Left cardiac atrium (tissue), 4 donors: Measurements from ENCODE around the gene CUBN. TPM values are rescaled to one million over a fixed set of nuclear protein-coding genes. Genes with fewer than 3 reads are reported as not detected.

ENCODE experiments used
- ATAC-seq, 2 donors: fragments of 200-7000 bp; cut with Tn5 transposase; one replicate each; pipeline ENCODE4 v1.9.1; 2020; ENCODE audit warnings: mild to moderate bottlenecking in 2 of 2, moderate library complexity in 2 of 2
- DNase-seq: peaks from one replicate; pipeline ENCODE4 v3.0.0-alpha.2; 2020
- intact Hi-C, 2 donors: fragments of 100-400 bp; cut with DNase I; formaldehyde crosslinking; loops; one replicate each; pipeline versions ENCODE4 v1.14.1 to v1.15.1; 2022 to 2023
- total RNA-seq, 2 donors: library from RNA; stranded (reverse); fragmentation: NEBNext Ultra II Directional; extraction: Animal tissue kit (Norgen Biotek cat#: 25700); gene quantifications; one replicate each; pipeline ENCODE4 v1.2.1, GENCODE V29; 2021
- donor health status: DM: no; HTN: yes; CAD: no.
- donor health status: DM: no; HTN: yes; CAD: no; lungs with severe emphysema.
- donor health status: DM: yes; HTN: yes; CAD: no.
- donor health status: Dilated cardiomyopathy.

The CUBN gene
- total RNA-seq, 2 donors from 2014 or later, result 0.84 to 0.91 TPM

DNA sequence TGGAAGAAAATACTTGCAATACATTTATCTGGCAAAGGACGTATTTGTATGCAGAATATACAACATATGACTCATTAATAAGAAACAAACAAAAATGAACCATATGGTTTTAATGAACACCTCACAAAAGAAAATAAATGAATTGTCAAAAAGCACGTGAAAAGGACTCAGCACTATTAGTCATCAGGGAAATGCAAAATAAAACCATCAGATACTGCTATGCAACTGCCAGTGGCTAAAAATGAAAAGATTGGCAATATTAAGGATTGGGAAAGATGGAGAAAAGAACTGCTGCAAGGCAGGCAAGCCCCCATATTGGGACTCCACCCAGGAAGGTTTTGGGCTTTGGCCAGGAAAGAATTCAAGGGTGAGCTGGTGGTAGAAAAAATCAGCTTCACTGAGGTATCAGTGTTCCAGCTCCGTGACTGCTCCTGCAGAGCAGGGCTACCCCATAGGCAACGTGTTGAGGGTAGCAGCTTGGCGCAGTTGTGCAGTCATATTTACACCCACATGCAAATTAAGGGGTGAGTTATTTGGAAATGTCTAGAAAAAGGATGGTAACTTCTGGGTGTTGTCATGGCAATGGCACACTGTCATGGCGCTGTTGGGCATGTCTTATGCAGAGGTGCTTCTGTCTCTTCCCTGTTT is 72.7 kb downstream of the CUBN start:
- intact Hi-C loops, result no loop called here
- DNase-seq, result no peak
- no peak for ATAC-seq

DNA sequence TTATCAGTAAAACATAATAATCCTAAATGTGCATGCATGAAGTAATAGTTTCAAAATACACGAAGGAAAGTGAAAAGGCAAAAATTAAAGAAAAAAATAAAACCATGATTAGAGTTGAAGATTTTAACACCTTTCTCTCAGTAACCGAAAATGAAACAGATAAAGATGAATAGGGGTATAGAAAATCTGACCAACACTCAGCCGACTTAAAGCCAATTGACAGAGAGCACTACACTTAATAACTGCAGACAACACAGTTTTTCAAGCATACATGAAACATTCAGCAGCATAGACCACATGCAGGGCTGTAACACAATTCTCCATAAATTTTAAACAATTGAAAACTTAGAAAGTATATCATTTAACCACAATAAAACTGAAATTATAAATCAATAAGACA is 76.1 kb downstream of the CUBN start:
- DNase-seq, result no peak
- no peak for ATAC-seq
- intact Hi-C loops, result no loop called here

DNA sequence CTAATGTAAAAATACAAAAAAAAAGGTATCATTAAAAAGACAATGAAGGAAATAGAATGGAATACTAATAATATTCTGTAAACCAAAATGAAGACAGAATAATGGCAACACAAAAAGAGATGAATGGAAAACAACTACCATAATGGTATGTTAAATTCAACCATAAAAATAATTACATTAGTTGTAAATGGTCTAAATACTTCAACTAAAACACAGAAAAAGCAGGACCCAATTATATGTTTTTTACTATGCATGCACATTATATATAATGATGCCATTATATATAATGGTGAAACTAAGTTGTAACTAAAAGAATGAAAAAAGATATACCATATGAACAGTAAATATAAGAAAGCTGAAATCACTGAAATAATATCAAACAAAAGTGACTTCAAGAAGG is 76.5 kb downstream of the CUBN start:
- no peak for DNase-seq
- ATAC-seq, result no peak
- intact Hi-C loops, result no loop called here

DNA sequence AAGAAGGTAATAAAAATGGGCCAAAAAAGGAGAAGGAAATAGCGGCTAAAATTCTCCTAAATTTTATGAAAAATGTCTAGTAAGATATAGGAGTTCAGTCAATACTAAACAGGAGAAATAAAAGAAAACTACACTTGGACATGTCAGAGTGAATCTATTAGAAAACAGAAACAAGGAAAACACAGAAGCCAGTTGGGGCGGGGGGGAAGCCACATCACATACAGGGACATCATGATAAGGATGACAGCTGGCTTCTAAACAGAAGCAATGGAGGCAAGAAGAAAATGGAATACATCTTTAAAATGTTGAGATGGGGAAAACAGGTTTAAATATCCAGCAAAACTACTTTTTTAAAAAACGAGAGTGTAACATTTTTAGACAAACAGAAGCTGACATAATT is 77.8 kb downstream of the CUBN start:
- no peak for DNase-seq
- intact Hi-C loops, result no loop called here
- no peak for ATAC-seq

DNA sequence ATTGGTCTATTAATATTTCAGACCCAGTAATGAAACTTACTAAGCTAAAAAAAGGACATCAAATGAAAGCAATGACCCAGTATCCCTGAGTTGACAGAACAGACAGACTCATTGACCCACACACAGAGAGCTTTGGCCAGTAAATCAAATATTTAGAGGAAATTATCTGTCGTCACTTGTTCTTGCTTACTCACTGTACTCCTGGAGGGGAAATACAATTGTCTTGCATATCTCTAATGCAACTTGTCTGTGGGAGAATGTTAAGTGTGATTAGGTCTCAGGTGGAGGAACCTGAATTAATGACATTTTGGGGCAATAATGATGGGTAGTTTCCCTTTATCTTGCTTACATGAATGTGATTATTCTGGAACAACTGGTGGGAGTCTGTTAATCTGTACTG is 80.4 kb downstream of the CUBN start:
- no peak for ATAC-seq

DNA sequence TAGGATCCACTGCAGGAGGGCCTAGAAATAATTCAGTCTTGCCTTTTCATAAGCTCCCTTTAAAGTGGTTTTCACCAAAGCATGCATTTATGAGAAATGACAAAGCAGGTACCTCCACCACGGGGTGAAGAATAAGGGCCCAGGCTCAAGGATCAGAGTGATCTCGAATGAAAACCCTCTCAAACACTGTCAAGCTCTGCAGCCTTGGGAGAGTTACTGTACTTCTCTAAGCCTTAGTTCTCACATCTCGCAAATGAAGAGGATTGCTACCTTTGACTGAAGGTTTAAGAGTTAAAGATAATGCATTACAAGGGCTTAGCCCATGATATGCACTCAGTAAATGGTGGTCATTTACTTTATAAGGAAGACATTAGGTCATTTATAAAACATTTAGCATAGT is 81.7 kb downstream of the CUBN start:
- intact Hi-C loops, result no loop called here
- ATAC-seq (no peak), DNase-seq (no peak)

More for the DNA sequence above, 80.4 kb downstream of the CUBN start:
- intact Hi-C loops, result no loop called here
- no peak for DNase-seq

DNA sequence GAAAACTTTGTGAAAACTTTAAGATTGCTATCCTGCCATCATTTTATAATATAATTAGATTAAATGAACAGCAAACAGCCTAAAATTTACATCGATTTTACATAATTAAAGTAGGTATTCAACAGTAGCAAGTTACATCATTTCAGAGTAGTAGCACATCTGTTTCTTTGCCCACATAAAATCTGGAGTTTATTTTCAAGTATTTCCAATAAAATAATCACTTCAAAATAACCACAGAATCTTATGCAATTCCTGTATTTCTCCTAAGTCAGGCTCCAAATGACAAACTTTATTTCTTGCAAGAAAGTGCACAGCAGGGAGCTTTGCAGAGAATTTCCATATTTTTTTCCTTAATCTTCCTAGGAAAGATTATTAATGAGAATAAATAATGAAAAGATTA is 82.6 kb downstream of the CUBN start:
- ATAC-seq, result no peak
- intact Hi-C loops, result no loop called here
- DNase-seq, result no peak

DNA sequence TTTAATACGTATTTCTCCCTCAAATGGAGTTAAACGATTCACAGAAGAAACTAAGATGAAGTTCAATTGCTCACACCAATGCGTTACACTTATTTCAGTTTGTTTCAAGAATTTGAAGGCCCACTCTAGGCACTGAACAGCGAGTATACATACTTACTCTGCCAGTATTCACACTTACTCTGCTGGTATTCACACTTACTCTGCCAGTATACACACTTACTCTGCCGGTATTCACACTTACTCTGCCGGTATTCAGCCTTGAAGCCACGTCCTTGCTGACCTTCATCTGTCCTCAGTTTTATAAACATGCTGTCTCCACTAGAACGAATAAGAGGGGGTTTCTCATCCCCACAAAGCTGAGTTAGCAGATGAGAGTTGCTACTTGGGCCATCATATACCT is 86.0 kb downstream of the CUBN start:
- intact Hi-C loops, result no loop called here
- DNase-seq, result no peak
- no peak for ATAC-seq

DNA sequence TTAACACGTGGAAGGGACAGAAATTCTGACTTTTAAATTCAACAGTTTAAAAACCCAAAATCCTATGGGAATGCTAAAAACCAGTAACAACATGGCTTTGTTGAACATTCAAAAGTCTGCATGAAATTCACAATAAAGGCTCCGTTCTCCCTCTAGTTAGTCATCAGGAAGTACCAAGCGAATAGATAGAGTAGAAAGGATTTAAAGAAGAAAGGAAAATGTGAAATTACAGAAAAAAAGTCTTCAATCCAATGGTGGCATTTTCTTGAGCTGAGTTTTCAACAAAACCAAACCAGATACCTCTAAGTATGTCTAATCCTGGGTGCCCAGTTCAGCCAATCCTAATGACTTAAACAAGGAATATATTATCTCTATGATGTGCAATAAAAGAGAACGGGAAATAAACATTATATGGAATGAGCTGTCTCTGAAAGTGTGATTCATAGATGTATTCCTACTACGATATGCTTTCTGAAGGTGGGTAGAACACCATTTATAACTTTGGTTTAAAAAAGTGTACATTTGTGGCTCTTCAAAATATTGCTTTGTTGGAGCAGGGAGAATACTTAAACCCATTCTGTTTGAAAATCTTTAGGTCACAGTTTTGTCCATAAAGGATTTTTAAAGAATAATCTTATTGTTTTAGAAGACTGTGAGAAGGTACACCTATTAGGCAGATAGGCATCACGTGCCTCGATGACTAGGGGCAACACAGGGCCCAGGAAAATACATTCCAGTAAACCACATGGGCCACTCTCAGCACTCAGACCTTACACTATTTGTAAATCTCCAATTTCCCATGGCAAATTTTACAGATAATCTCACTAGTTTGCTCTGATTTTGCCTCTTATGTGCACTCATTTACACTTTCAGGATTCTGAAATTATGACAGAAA is 87.7 kb downstream of the CUBN start:
- ATAC-seq (no peak), DNase-seq (no peak)
- intact Hi-C loops, result no loop called here

DNA sequence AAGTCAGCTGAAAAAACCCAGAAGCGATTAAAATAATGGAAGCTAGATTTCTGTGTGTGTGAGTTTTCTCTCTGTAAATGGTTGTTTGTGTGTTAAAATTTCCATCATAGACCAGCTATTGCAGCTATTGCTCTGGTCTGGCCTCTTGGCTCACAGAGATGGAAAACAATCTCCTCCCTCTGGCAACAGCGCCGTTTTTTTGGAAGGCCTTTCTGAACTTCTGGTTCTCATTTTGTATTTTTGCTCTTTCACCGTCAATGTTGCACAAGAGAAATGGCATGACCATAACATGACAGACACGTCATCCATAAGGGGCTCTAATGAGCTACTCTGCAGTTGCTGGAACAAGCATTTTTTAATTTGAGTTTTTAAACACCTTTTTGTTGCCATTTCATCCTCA is 91.0 kb downstream of the CUBN start:
- ATAC-seq (peak; percentile 79 to 92), DNase-seq (peak; percentile 63)
- intact Hi-C loops, result no loop called here

DNA sequence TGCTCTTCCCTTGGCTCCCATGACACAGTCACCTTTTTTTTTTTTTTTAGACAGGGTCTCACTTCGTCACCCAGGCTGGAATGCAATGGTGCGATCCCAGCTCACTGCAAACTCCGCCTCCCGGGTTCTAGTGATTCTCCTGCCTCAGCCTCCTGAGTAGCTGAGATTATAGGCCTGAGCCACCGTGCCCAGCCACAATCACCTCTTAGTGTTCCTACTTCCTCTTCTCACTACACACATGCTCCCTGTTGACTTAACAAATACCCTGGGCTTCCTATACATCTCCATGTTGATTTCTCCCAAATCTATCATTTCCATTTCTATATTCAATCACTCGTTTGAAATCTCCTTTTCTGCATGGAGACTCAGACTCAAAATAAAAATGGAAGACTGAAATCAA is 91.7 kb downstream of the CUBN start:
- ATAC-seq (no peak), DNase-seq (no peak)
- intact Hi-C loops, result no loop called here

DNA sequence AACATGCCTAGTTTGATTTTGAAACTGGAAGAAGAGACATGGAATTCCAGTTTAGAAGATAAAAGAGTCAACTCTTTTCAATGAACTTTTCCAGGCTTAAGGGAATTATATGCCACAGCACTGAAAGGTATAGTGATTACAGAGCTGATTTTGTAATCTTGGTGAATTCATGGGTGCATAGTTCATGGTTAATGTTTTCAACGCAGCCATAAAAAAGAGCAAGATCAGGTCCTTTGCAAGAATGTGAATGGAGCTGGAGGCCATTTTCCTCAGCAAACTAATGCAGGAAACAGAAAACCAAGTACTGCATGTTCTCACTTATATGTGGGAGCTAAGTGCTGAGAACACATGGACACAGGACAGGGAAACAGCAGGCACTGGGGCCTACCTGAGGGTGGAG is 94.2 kb downstream of the CUBN start:
- DNase-seq (no peak), ATAC-seq (no peak)
- intact Hi-C loops, result no loop called here

DNA sequence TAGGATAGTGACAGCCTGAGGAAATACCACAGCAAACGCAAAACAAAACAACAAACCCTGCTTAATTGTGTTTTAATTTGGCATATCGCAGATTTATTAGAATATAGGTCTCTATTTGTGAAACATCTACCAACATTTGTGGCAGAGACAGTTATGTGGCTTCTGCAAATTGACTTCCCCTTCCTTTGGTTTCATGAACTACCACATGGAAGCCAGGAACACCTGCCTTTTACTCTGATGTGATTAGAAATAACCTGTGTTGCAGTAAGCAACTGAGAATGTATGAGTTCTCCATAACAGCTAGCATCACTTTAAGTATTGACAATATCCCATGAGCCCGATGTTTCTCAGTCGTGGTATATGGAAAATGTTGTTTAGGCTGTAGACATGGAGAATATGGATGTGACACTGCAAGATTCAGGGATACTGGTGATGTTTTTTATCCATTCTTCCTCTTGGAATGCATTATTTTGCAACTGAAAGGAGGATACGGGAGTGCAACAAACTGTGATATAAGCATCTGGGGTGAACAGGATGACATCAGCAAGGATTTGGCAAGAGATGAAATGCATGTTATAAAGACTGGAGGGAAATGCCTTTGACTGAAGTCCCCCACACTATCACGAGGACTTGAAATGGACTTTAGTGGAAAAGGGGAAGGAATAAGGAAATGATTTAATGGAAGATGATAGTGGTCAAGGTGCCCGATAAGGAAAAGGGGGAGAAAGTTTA is 95.9 kb downstream of the CUBN start:
- intact Hi-C loops, result no loop called here
- ATAC-seq (no peak), DNase-seq (no peak)

DNA sequence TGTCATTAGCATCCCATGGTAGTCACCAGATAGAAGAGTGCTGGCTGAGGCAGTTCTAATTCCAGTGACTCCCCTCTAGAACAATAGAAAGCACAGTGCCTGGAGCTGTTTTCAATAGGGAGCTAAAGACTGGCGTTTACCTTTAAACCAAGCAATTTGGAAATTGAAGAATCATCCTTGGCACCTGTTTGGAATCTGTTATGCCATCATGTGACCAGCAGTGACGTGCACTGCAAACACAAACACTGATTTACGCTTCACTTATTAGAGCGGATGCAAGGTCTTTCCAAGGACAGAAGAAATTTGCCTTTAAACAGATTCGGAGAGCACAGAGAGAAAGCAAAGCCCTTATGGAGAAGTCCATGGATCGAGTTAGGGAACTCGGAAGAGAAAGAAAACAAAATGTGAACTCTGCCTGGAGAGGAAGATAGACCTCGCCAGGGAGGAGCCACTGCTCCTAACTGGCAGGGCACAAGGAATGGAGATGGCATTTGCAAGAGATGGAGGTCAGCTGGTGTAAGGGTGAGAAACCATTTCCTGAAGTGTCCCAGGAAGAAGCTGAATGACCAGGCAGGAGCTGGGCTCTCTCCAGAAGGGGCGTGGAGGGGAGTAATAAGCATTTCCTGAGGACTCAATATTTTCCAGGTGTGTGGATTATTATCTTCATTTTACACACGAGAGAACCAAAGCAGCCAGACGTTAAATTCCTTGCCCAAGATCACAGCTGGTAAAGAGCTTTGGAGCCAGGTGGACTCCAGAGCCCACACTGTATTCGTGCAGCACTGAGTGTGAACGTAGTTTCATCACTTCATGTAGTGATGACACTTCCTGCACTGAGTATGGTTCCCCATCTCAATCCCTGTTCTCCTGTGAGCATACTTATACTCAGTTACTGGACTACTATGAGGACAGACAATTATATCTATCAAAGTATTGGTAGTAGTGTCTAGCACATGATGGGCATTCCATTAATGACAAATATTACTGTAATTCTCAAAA is 97.7 kb downstream of the CUBN start:
- intact Hi-C loops, result no loop called here
- ATAC-seq (peak in 1 of 2 donors; percentile 31), DNase-seq (no peak)

DNA sequence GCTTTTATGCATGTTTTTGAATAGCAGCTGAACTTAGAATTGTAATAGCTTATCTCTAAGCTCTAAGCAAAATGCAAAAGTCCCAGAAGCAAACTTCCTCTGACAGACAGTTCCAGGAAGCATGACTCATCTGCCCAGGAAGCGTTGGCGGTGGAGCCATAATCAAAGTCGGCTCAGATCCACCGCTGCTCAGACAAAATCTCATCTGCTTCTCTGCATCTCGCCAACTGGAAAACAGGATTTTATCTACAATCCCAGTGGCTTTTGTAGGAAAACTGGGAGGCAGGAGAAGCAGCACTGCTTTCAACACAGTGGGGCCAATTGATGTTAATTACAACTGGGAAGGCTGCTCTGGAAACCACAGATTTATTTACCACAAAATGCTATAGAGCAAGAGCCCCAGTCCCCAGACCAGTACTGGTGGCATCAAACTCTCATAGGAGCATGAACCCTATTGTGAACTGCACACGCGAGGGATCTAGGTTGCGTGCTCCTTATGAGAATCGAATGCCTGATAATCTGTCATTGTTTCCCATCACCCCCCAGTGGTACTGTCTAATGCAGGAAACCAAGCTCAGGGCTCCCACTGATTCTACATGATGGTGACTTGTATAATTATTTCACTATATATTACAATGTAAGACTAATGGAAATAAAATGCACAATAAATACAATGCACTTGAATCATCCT is 99.9 kb downstream of the CUBN start:
- DNase-seq (peak; percentile 86), ATAC-seq (peak; percentile 83 to 91)
- intact Hi-C loops, result no loop called here

DNA sequence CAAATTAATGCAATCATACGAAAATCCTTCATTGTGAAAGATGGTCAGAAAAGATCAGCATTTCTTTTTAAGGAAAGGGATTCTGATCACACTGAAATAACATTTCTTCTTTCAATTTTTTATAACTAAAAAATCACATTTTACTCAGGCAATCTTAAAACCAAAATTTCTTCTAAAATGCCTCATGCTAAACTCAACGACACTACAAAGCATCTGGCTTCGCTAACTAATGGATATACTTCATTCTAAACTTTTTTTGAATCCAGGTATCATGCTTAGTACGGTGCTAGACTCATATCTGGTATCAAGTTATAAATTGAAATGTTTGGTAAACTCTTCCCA is 100.4 kb downstream of the CUBN start:
- ATAC-seq (no peak), DNase-seq (no peak)
- intact Hi-C loops, result no loop called here

DNA sequence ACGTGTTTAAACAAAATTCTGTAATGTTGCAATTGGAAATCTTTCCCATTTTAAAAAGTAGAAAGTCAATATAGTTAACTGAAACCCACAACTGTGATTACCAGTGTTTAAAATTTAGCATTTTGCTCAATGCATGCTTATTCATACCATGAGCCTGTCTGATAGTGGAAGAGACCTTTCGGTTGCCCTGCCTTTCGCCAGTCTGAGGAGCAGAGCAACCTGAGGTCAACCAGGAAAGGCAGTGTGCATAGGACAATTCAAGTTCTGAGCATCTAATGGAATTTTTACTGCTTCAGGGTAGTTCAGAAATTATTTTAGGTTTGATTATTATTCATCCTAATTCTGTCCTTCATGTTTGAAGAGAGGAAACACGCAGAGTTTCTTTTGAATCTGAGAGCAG is 100.8 kb downstream of the CUBN start:
- intact Hi-C loops, result no loop called here
- no peak for ATAC-seq
- DNase-seq, result no peak

DNA sequence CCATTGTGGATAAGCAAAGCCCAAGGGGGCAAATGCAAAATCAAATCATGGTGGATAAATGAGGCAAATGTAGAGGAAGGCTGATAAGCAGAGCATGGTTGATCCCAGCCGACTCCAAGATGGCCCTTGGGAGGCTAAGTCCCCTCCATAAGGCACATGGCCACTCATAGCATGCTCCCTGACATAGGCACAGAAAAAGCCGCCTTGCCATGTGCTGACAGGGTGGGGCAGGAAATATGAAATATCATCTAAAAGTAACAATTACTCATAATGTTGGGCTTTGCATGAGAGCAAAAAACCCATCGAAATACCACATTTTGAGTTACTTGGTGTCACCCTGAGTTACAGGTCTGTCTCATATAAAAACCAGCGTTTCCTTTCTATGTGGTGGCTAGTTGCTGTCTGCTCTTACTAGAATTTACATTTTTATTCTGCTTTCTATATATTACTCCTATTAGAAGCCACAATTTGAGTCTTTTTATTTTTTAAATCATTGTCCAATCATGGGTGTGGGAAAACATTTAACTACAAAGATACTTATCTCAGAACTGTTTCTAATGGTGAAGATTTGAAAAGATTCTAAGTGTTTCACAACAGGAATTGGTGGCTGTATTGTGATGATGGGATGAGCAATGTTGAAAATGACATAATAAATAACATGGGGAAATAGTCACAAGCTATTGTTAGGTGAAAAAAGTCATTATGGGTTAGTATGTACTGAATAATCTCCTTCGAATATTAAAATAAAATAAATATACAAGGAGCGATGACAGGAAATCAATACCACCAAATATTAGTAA is 102.7 kb downstream of the CUBN start:
- ATAC-seq (no peak), DNase-seq (no peak)
- intact Hi-C loops, result no loop called here
